Measurements from ENCODE around the gene STAC2.
"Not testable (repeated sequence)": the region's sequence is repeated elsewhere in the genome, so short reads cannot be mapped to it uniquely, and the experiment has no call there.

Gene STAC2, protein sequence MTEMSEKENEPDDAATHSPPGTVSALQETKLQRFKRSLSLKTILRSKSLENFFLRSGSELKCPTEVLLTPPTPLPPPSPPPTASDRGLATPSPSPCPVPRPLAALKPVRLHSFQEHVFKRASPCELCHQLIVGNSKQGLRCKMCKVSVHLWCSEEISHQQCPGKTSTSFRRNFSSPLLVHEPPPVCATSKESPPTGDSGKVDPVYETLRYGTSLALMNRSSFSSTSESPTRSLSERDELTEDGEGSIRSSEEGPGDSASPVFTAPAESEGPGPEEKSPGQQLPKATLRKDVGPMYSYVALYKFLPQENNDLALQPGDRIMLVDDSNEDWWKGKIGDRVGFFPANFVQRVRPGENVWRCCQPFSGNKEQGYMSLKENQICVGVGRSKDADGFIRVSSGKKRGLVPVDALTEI

DNA sequence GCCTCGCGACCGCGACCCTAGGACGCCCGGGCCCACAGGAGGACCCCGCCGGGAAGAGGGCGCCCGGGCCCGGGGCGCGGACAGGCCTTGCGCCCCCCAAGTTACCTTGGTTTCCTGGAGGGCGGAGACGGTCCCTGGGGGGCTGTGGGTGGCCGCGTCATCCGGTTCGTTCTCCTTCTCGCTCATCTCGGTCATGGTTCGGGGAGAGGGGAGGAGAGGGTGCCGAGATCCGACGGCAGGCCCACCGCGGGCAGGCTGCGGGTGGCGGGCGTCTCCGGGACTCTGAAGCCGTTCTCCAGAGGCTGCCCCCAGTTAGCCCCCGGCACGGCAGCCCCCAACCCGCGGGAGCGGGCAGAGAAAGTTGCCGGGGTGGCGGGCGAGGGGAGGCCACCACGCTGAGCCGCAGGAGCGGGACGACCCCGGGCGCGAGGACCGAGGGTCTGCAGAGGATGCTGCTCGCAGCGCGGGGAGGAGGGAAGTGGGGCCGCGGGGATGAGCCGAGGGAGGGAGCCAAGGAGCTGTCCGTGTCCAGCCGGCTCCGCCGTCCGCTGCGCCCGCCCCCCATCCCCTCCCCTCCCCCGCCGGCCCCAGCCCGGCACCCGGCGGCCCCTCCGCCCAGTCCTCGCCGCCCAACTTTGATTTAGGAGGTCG lies at the start of gene STAC2:
Gene STAC2 (minus strand): TSS at position 638 of the 651 bp plus-strand sequence. CDS start 443 bp downstream, at position 195.
- no peak for DNase-seq (ENCODE audit: low read depth)

DNA sequence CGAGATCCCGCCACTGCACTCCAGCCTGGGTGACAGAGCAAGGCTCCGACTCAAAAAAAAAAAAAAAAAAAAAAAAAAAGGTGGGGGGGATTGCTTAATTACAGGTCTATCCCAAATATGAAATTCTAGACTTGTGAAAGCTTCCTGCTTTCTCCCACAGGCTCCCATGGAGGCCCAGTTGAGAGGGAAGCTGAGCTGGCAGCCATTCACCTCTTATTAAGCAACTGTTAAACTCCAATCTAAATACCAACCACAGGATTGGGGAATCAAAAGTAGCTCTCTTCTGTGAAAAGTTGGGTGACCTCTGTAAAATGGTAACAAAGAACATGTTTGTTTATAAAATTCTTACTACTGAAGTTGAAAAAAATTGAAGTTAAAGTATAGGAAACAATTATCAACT lies 45.8 kb upstream of the STAC2 start:
- DNase-seq (ENCODE audit: low read depth) = no peak

DNA sequence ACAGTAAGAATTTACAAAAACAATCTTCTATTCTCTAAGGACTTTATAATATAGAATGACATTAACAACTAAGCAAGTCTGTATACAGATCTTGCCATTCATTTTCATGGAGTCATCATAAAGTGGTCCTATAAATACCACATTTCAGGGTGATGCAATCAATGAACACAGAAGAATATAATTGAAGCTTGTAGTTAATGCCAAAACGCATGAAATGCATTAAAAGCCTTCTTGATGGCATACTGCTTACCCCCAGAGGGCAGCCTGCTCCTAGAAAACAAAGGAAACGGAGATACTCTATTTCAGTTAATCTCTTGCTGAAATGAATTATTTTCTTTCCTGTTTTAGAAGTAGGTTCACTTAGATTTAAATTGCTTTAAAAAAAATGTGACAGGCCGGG lies 45.2 kb upstream of the STAC2 start:
- no peak for DNase-seq (ENCODE audit: low read depth)

DNA sequence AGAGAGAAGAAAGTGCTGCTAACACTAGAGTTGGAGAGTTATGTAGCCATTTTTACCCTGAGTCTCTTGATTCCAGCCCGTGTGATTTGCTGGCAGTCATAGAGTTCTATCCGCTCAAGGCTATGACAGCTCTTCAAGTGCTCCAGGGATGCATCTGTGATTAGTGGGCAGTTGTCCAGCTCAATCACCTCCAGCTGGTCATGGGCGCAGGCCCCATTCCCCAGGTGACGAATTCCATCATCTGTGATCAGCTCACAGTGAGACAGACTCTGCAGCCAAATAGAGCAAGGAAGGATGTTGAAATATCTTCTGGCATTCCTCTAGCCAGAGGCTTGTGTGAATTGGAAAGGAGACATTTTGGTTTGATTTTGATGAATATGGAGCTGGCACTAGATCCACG lies 38.4 kb upstream of the STAC2 start:
- DNase-seq (ENCODE audit: low read depth) = no peak

DNA sequence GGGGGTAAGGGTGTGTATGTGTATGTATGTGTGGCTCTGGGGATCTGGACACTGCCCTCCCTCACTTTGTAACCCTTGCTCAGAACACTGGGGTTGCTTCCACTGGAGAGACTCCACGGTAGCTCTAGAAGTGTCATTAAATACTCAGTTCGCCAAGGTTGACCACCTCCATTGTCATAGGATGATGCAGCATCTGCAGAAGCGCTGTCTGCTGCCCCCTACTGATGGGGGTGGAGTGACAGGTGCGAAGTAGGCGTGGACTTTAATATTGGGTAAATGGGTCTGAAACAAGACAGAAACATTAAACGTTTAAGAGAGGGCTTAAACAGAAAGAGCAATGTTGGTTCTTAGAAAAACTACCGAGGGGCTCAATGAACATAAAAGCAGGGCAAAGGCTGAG lies 35.5 kb upstream of the STAC2 start:
- DNase-seq (ENCODE audit: low read depth) = no peak

DNA sequence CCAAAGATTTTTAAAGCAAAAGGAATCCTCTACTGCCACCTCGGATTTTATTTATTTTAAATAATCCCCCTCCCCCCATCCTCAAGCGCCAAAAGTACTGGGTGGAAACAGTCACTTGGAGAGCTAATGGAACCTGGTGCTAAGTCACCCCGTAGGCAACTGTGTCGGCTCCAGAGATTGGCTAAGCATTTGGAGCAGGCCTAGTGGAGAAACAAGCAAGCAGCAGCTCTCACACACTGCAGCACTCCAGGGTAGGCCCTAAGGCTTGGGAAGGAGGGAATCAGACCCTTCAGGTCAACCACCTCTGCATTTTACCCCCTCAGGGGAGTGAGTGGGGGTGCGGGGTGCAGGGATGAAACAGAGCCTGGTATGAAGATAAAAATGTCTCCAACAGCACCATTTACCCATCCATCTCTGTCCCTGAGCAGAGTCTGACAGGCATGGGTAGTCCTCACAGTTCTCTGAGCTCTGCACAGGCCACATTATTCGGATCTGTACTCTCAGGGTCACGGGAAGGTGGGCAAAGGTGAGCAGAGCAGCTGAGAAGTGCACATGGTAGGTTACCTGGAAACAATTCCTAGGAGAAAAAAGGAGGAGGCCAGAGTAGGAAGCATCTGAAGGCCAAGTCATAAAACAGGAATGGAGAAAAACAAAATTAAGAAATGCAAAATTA lies 27.2 kb upstream of the STAC2 start:
- DNase-seq (ENCODE audit: low read depth) = no peak

DNA sequence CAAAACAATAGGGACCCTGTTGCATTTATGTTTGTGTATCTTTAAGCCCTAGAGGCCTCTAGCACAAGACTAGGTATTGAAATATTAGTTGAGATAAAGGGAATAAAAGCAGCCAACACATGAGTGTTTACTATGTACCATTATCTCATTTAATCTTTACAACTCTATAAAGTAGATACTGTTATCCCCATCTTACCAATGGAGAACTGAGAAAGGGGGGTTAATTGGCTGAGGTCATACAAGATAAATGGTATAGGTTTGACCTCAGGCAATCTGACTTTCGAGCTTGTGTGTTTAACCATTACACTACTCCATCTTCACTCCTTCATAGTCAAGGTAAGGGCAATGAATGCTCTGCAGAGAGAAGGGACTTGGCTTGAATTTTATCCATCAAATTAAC lies 26.3 kb upstream of the STAC2 start:
- no peak for DNase-seq (ENCODE audit: low read depth)

DNA sequence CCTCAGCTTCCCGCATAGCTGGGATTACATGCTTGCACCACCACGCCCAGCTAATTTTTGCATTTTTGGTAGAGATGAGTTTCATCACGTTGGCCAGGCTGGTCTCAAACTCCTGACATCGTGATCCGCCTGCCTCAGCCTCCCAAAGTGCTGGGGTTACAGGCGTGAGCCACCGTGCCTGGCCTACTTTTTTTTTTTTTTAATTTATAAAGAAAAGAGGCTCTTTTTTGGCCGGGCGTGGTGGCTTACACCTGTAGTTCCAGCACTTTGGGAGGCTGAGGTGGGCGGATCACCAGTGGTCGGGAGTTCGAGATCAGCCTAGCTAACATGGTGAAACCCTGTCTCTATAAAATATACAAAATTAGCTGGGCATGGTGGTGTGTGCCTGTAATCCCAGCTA lies 24.3 kb upstream of the STAC2 start:
- not testable (repeated sequence) for DNase-seq (ENCODE audit: low read depth)

DNA sequence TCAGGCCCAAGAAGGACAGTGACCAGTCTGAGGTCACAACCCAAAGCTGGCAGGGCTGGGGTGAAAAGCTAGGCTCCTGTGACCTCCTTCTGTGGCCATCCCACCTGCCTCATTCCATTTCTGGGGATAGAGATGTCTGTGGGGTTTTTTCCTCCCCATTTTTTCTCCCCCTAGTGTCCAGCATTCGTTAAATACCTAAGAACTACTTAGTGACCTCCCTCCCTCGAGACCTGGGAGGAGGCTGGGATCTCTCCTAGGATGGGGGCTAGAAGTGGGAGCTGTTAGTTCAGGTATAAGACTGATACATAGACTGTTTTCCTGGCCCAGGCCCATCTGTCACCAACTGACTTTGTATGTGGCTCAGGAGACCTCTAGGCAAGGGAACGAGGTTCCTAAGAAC lies 20.5 kb upstream of the STAC2 start:
- DNase-seq (ENCODE audit: low read depth) = no peak

DNA sequence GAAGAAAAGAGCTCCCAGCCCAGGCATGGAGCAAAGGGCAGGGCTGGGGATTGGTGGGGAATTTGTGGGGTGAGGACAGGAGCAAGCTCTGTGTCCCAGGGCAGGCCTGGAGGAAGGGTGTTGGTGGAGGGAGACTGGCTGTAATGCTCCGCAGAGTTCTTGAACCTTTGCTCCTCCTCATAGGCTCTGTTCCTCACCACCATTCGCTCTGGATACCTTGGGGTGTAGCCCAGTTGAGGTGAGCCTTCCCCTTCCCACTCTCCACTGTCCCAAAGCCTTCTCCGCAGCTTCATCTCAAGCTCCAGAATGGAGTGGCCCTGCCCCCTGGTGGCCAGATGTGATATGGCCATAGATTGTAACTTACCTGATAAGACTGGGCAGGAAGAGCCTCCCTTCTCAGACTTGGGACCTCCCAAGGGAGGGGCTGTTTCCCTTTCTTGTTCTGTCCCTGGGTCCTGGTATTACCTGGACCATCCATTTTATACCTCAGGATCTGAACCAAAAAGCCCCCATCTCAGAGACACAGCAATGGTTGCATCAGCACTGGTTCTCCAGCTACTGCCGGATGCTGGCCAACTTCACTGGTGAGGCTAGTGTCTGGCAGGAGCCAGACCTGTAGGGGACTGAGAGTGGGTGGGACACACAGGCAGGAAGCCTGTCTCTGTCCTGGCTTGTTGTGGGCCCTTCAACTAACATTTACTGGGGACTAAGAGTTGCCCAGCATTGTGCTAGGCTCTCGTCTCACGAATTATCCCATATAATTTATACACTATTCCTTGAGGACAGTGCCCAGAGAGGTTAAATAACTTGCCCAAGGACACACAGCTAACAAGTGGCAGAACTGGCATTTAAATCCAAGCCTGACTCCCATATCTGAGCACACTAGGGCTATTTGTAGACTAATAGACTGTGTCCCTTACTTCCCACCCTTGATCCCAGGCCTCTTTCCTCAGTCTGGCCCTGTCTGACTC lies 19.1 kb upstream of the STAC2 start:
- peak; percentile 81 for DNase-seq (ENCODE audit: low read depth)

DNA sequence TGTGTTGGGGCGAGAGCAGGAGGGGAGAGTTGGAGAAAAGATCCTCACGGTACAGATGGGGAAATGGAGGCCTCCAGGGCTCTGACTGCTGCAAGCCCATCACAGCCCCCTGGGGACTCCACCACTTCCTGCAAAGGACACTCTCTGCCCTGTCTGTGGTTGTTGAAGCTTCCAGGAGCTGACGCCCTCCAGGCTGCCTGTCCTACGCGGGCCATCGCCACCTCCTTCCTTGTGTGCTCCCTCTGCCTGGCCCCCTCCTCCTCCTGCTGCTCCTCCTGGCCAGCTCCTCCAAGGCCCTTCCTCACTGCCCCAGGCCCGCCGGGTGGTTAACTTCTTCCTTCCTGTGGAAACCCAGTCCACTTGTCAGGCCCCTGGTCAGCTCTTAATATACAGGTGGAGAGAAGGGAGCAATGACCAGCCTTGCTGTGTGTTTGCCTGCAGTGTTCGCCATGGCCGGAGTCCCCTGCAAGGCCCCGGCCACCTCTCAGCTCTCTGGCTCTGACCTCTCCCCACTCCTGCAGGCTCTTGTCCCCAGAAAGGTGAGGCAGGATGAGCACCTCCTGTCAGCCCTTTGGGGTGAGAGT lies 18.4 kb upstream of the STAC2 start:
- no peak for DNase-seq (ENCODE audit: low read depth)

DNA sequence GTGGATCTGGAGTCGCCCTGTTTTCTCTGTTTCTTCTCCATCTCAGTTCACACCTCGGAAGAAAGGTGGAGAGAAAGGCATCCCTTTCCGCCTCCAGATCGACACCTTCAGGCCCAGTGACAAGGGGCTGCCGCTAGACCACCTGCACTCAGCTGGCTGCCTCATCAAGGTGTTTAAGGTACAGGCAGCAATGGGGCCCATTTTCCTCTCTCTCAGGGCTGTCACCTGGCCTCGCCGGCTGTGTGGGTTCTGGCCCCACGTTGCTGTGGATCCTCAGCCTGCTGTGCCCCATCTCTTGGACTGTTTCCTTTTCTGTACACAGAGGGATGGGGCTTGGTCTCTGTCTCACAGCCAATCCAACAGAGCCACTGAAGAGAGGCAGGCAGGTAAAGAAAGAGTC lies 17.4 kb upstream of the STAC2 start:
- DNase-seq (ENCODE audit: low read depth) = no peak

DNA sequence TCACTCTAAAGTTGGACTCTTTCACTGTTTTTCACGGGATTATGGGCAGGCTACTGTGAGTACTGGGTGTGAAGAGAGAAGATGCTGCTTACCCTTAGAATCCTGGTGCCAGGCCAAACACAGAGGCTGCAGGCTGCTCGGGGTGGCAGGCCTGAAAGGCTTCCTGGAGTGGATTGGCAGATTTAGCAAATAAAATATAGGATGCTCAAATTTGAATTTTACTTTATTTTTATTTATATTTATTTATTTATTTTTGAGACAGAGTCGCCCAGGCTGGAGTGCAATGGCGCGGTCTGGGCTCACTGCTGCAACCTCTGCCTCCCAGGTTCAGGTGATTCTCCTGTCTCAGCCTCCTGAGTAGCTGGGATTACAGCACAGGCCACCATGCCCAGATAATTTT lies 14.9 kb upstream of the STAC2 start:
- no peak for DNase-seq (ENCODE audit: low read depth)

DNA sequence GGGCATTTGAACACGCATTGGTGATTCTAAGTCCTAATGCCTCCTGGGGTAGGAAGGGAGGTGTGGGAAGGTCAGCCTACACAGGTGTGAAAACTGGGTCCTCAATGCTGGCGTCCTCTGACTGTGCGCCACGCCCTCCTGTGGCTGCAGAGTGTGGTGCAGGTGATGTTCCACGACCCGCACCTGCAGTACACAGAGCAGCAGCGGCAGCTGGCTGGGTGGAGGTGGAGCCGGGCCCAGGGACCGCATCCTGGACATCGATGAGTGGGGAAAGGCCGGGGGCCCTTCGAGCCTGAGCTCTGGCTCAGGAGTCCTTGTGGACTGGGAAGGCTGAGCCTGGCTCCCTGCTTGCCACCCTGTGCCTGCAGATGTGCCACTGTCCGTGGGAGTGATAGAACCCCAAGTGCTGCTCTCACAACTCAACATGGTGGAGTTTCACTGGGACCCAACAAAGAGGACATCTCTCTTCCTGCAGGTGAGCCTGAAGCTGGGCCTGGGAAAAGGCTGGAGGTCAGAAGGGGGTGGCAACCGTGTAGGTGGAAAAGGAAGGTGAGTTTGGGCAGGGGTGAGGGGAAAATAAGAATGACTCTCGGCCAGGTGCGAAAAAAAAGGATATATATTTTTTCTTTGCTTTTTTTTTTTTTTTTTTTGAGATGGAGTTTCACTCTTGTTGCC lies 14.0 kb upstream of the STAC2 start:
- peak; percentile 52 for DNase-seq (ENCODE audit: low read depth)

DNA sequence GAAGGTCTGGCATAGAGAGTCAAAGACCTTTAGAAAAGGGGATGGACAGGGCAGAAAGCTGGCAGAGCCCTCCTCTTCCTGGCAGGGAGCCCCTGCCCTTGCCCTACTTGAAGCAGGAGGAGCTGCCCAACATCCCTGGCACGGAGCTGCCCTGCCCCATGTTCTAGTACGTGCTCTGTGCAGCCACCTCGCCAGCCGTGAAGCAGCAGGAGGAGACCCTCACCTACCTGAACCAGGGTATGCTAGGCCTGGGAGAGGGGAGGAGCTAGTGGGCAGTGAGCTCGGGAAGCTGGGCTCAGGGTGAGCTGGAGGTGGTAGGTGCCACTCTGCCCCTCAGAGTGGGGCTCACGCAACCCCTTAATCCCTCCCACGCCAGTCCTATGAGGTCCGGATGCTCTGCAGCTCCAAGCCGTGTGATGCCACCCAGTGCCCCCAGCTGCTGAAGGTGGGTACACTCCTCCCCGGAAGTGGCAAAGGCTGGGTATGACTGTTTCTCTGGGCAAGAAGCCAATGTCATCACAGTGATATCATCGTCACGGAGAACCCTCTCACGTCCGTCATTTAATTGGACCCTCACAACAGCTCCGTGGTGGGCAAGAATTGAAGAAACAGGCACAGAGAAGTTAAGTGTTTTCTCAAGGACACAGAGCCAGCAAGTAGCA lies 12.7 kb upstream of the STAC2 start:
- peak; percentile 59 for DNase-seq (ENCODE audit: low read depth)

DNA sequence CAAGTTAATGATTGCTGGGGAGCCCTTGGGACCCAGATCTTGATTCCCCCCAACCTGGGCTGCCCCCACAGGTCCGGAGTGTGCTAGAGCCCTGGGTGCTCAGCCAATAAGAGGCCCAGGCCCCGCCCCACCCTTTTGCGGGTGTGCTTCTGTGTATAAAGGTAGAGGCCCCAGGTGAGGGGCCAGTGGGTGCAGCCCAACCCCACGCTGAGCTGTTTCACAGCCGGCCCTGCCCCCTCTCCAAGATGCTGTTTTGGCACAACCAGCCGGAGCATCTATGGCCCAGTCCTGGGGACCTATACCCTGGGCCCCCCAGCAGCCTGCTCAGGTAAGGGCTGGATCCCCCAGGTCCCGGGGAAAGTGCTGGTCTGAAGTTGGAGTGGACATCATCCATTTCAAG lies 11.8 kb upstream of the STAC2 start:
- no peak for DNase-seq (ENCODE audit: low read depth)

DNA sequence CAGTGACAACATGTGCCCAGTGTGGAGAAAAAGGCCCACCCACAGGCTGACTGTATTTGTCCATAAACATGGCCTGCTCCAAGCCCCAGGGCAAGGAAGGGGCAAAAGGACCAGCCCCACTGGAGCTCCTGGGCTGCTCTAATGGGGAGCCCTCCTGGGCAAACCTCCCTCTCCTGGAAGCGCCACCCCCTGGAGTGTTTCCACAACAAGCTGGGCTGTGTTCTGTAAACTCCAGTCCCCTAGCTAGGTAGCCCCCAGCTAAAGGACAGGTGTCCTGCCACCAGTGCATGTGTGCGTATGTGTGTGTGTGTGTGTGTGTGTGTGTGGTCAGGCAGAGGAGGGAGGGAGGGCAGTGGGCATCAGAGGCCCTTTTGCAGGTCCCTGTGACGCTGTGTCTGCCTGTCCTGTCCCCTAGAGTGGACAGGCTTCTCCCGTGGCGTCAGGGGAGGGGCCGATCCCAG lies 11.3 kb upstream of the STAC2 start:
- DNase-seq (ENCODE audit: low read depth) = no peak

DNA sequence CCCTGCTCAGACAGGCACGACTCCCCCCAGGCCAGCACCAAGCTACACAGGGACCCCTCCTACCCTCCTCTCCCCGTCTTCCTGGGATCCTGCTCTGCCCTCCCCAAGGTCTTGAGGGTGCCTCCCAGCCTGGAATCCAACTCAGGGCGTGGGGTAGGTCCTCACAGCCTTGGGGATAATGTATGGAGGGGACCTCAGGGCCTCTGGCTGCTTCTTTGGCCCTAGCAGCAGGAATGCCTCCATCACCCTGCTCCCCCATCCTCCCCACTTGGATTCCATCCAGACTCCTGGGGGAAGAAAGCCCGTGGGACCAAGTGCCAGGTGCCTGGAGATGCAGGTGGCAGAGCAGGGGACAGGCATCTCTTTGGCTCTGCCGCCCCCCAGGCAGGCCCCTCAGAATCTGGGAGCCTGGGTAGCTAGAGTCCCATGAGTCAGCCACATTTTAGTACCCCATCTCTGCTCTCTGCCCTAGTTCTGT lies 10.7 kb upstream of the STAC2 start:
- no peak for DNase-seq (ENCODE audit: low read depth)

DNA sequence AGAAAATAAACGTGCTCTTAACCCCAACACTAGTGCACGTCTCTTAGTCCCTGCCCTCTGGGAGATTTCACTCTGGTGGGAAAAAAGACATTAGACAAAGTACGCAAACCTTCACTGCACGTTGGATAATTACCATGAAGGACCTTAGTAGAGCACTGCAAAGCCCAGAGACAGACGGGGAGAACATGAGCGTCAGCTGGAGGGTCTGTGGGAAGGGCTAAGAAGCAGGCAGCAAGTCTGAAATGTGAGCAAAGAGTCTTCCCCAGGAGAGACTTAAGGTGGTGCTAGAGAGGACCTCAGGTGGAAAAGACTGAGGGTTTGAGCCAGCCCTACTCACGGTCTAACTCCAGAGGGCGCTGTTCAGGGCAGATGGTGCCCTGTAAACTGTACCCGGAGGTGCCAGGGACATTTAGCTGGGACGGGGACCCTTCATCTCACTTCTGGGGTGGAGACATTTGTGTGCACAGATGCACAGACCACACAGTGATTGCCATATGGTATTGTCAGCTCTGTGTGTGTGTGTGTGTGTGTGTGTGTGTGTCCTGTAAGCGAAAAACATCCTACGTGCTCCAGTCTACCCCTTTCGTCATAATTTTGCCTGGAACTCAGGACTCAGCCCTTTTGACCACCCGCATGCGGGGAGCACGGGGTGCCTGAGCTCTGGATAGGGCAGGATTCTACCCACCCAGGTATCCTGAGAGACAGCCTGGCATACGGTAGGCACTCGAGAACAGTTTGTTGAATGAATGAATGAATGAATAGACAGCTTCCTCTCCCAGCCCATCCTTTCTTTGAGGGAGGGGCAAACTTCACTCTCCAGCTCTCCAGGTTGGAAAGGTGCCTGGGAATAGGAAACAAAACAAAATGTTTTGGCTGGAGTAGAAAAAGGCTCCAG lies 10.1 kb upstream of the STAC2 start:
- no peak for DNase-seq (ENCODE audit: low read depth)

All from activated T-cell treated with anti-CD3 and anti-CD28 coated beads for 24 hours (primary cell).